K562 (cell line): ENCODE results near the gene PPOX. TPM values are rescaled to one million over a fixed set of nuclear protein-coding genes. Genes with fewer than 3 reads are reported as not detected.

Experiments used
- ATF7 ChIP-seq: fragments of 450-650 bp; IDR thresholded peaks from 2 replicates; pipeline ENCODE4 v1.7.1; 2014; ENCODE audit warnings: mild to moderate bottlenecking, moderate library complexity
- DDX20 ChIP-seq: fragments of 450-650 bp; IDR thresholded peaks from 2 replicates; pipeline ENCODE4 v1.6.1; 2016; ENCODE audit warnings: missing genetic modification characterization, low read depth, mild to moderate bottlenecking, missing compliant biosample characterization, moderate library complexity
- DPF2 ChIP-seq: fragments of 450-650 bp; IDR thresholded peaks from 2 replicates; pipeline ENCODE4 v1.6.1; 2016
- FOXJ2 ChIP-seq: fragments of 200-800 bp; sonication (Bioruptor generic); IDR thresholded peaks from 2 replicates; pipeline ENCODE4 v1.6.1; 2016; ENCODE audit warnings: missing genetic modification characterization, missing compliant biosample characterization
- HSF4 ChIP-seq: fragments of 250-450 bp; sonication (Bioruptor Pico); IDR thresholded peaks from 2 replicates; pipeline ENCODE4 v2.1.2; 2022; ENCODE audit warnings: mild to moderate bottlenecking, moderate library complexity, borderline replicate concordance
- LEF1 ChIP-seq: fragments of 450-650 bp; IDR thresholded peaks from 2 replicates; pipeline ENCODE4 v1.6.1; 2016; ENCODE audit warnings: mild to moderate bottlenecking
- NR0B1 ChIP-seq: fragments of 450-650 bp; IDR thresholded peaks from one replicate; pipeline ENCODE4 v1.6.1; 2018; ENCODE audit warnings: mild to moderate bottlenecking, moderate library complexity; ENCODE audit not compliant: partially characterized antibody
- PBX2 ChIP-seq, 2 experiments: IDR thresholded peaks in 1 of 2; conservative IDR thresholded peaks in 1 of 2; 2 replicates each; pipeline ENCODE4 v1.6.1; 2016; ENCODE audit warnings: low read depth in 2 of 2, mild to moderate bottlenecking in 1 of 2, missing compliant biosample characterization in 1 of 2, missing genetic modification characterization in 1 of 2, moderate library complexity in 1 of 2
- RBM25 ChIP-seq: fragments of 200-400 bp; formaldehyde crosslinking; IDR thresholded peaks from 2 replicates; pipeline ENCODE4 v1.6.1; 2018; ENCODE audit warnings: low read length, low read depth, moderate library complexity; ENCODE audit not compliant: severe bottlenecking
- SMAD4 ChIP-seq: fragments of 250-450 bp; sonication (Bioruptor Pico); conservative IDR thresholded peaks from 2 replicates; pipeline ENCODE4 v1.8.0; 2021; ENCODE audit warnings: inconsistent platforms, mild to moderate bottlenecking, moderate library complexity
- TBP ChIP-seq: optimal IDR thresholded peaks from 2 replicates; pipeline ENCODE3; 2011; ENCODE audit warnings: low read depth, low read length, improper control_type of control experiment
- THRAP3 ChIP-seq: fragments of 450-650 bp; IDR thresholded peaks from 2 replicates; pipeline ENCODE4 v1.6.1; 2016; ENCODE audit warnings: mild to moderate bottlenecking, inconsistent platforms, borderline replicate concordance
- ZBTB8A ChIP-seq: fragments of 450-650 bp; IDR thresholded peaks from 2 replicates; pipeline ENCODE4 v1.6.1; 2018; ENCODE audit warnings: mild to moderate bottlenecking, moderate library complexity; ENCODE audit not compliant: partially characterized antibody
- ZNF12 ChIP-seq: sonication (generic); formaldehyde crosslinking; IDR thresholded peaks from 2 replicates; pipeline ENCODE4 v1.4.0; 2020; ENCODE audit warnings: mild to moderate bottlenecking, missing genetic modification reagents
- ZNF518B ChIP-seq: fragments of 250-450 bp; sonication (Bioruptor Pico); IDR thresholded peaks from 2 replicates; pipeline ENCODE4 v1.5.0; 2021; ENCODE audit warnings: mild to moderate bottlenecking, moderate library complexity
- polyA plus RNA-seq, 8 experiments: library from polyadenylated mRNA; depleted of rRNA in 4 of 8; stranded (reverse) in 5 of 8; unstranded in 3 of 8; fragments of >200 nt; fragmentation: Nextera tagmentation in 2 of 8; fragmentation: Illumina TruSeq in 1 of 8; extraction: Ambion mirVana in 2 of 8; extraction: Trizol in 1 of 8; gene quantifications; 2 replicates each; pipeline versions ENCODE4 v1.2.1 to v1.2.3, GENCODE V29; 2011 to 2014; ENCODE audit warnings: inconsistent platforms in 1 of 8, missing spikeins in 1 of 8
- total RNA-seq, 7 experiments: library from RNA; depleted of rRNA in 6 of 7; stranded (reverse); fragments of >200 nt in 6 of 7; fragmentation: Illumina TruSeq in 2 of 7; extraction: Trizol in 2 of 7; gene quantifications; 2 replicates each; pipeline versions ENCODE4 v1.2.1 to v1.2.3, GENCODE V29; 2011 to 2021; ENCODE audit warnings: low replicate concordance in 1 of 7

Gene PPOX
- total and polyA plus RNA-seq, 9 of the 15 experiments (the other 6 are each of a cell fraction or from before 2014, with no cell fraction given): 17.0 to 57.1 (median 38.9) TPM

DNA sequence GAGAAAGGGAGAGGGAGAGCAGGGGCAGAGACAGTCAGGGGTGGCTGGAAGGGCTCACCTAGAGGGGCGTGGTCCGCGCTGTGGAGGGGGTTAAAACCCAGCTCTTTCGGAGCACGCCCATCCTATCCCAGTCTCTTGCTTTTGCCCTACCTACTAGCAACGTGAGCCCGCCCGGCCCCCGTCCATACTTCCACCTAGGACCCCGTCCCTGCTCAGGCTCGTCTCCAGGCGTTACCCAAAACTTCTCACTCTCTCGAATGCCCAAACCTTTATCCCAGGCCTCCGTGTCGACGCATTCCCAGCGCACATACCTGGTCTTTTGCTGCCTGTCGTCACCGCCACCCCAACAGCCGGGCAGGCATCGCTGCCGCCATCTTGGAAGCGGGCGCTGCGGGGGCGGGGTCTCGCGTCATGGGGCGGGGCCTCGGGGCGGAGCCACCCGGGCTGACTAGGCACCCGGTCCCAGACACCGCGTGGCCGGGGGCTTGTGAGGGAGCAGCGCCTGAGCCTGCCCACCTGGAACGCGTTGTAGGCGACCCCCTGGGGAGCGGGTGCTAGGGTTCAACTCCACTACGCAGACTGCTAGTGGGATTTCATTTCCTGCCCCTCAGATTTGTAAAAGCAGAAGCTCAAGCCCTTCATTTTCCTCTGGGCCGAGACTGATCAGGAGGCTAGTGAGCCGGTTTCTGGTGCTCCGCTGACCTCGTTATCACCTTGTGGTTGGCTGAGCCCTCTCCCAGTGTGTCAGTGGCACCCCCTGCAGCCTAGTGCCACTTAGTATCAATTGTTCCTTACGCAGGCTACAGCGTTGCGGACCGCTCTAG, 11.1 kb downstream of the PPOX start, which contains the start of gene B4GALT3 (continued):
- no peak for TF ChIP-seq PBX2 (CRISPR knock-in tag; IDR thresholded peaks at IDR 0.05; ENCODE audit: low read depth)
- no peak for TF ChIP-seq PBX2 (tag; conservative IDR thresholded peaks at IDR 0.05; ENCODE audit: low read depth)
- TF ChIP-seq HSF4 (CRISPR knock-in tag): no peak
- TF ChIP-seq LEF1: peak; percentile 70
- peak; percentile 90 for TF ChIP-seq SMAD4 (CRISPR knock-in tag)
- 0 out of 2 replicates have a peak, but pooled peaks have one; percentile 50 for TF ChIP-seq THRAP3
- TF ChIP-seq RBM25: no peak
- TF ChIP-seq ATF7: peak; percentile 66
- no peak for TF ChIP-seq NR0B1
- peak; percentile 74 for TF ChIP-seq DPF2
- peak; percentile 85 for TF ChIP-seq TBP
- TF ChIP-seq DDX20 (tag): no peak
- TF ChIP-seq ZBTB8A: no peak
- TF ChIP-seq ZNF518B (CRISPR knock-in tag): no peak
- TF ChIP-seq ZNF12: no peak
- no peak for TF ChIP-seq FOXJ2 (tag)
